Body of pancreas (tissue), 4 donors: ENCODE data around the gene NSUN6. TPM values are rescaled to one million over a fixed set of nuclear protein-coding genes. Genes with fewer than 3 reads are reported as not detected.

Experiments used
- ATAC-seq: fragments of 150-250 bp; one replicate; pipeline ENCODE4 v1.9.1; 2016
- DNase-seq, 4 donors: peaks; one replicate each; pipeline ENCODE4 v3.0.0-alpha.2; 2019
- H3K27ac ChIP-seq, 4 donors: fragments of 200-600 bp; sonication (generic); 1 replicate in 3 of 4; 2 replicates in 1 of 4; pipeline versions ENCODE4 v1.5.1 to v1.6.1; 2016 to 2019; ENCODE audit warnings: mild to moderate bottlenecking in 1 of 4, mixed read lengths in 1 of 4, moderate library complexity in 1 of 4
- H3K27me3 ChIP-seq, 2 donors: fragments of 200-600 bp; sonication (generic); one replicate each; pipeline ENCODE4 v1.6.0; 2016; ENCODE audit warnings: mild to moderate bottlenecking in 1 of 2
- H3K36me3 ChIP-seq, 2 donors: fragments of 200-600 bp; sonication (generic); replicated peaks in 1 of 2; 2 replicates each; pipeline ENCODE4 v1.5.1; 2016; ENCODE audit warnings: low read depth in 2 of 2; ENCODE audit not compliant: insufficient read depth in 1 of 2
- H3K4me1 ChIP-seq: fragments of 200-600 bp; sonication (generic); one replicate; pipeline ENCODE4 v1.6.0; 2016
- H3K4me3 ChIP-seq, 2 donors: fragments of 200-600 bp; sonication (generic); 1 replicate in 1 of 2; 2 replicates in 1 of 2; pipeline ENCODE4 v1.5.1; 2016 to 2019
- H3K9me3 ChIP-seq, 3 donors: fragments of 200-600 bp; sonication (generic); 1 replicate in 2 of 3; 2 replicates in 1 of 3; pipeline ENCODE4 v1.5.1; 2016
- CTCF ChIP-seq, 7 experiments: fragments of 450-650 bp in 4 of 7; fragments of 200-600 bp in 3 of 7; sonication (generic) in 3 of 7; IDR thresholded peaks; one replicate each; pipeline ENCODE4 v1.5.1; 2016 to 2019; ENCODE audit warnings: antibody characterized with exemption in 7 of 7
- POLR2A ChIP-seq, 3 donors: fragments of 450-650 bp; IDR thresholded peaks; one replicate each; pipeline ENCODE4 v1.6.1; 2016; ENCODE audit warnings: antibody characterized with exemption in 3 of 3, mild to moderate bottlenecking in 2 of 3
- WGBS, 2 donors: methylation state at CpG; one replicate each; pipeline ENCODE4 v1.1.5; 2017; 5-methylcytosine and 5-hydroxymethylcytosine counted together
- intact Hi-C: fragments of 100-400 bp; cut with DNase I; formaldehyde crosslinking; loops from one replicate; pipeline ENCODE4 v1.15.1; 2023
- total RNA-seq, 2 donors: library from RNA; depleted of rRNA; stranded (reverse); fragments of >200 nt; gene quantifications; one replicate each; pipeline ENCODE4 v1.1.0, GENCODE V29; 2016

Gene NSUN6
- total RNA-seq, 2 donors from 2014 or later, result 19.5 to 21.4 TPM

GRCh38 chr10:18501629-18502028, 149.8 kb downstream of the NSUN6 start:
- Histone ChIP-seq H3K4me1 (no peaks in the 10 kb centered on the region), H3K4me3 (no peak overlapping the region), H3K27me3 (no peaks in the 10 kb centered on the region), H3K9me3 (no peaks in the 10 kb centered on the region), H3K27ac (no peak overlapping the region), H3K36me3 (no peaks in the 10 kb centered on the region)
- WGBS, 2 donors, result 77 to 85% methylated on average over 5 of the region's 5 CpGs
- ATAC-seq, result no peak
- TF ChIP-seq POLR2A (IDR thresholded peaks at IDR 0.05) (no peak), CTCF (IDR thresholded peaks at IDR 0.05) (no peak)
- intact Hi-C loops, result no loop called here
- DNase-seq, result no peak

DNA sequence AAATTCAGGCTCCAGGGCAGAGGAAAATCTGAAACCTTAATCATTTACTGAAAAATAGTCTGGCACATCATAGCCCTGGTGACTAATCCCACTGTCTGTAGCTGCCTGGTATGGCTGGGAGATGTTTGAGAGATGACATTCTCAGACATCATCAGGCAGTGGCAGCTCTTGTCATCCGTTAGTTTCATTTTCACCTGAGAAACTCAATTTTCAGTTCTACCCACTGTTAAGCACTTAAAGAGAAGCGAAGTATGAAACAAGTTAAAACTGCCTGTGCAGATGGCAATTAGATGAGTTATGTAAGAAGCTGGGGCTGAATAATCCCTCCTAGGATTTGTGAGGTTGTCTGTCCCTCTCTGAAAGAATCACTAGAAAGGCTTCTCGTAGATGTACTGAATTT, 150.2 kb downstream of the NSUN6 start:
- ATAC-seq, result no peak
- H3K4me3 ChIP-seq, result no peak overlapping the region
- no peaks in the 10 kb centered on the region for H3K4me1 ChIP-seq
- no peaks in the 10 kb centered on the region for H3K36me3 ChIP-seq
- WGBS, 2 donors, result 88 to 95% methylated on average over 3 of the region's 3 CpGs
- H3K9me3 ChIP-seq, result no peaks in the 10 kb centered on the region
- no peak for DNase-seq
- H3K27me3 ChIP-seq, result no peaks in the 10 kb centered on the region
- no peak overlapping the region for H3K27ac ChIP-seq
- TF ChIP-seq CTCF (IDR thresholded peaks at IDR 0.05) (no peak), POLR2A (IDR thresholded peaks at IDR 0.05) (no peak)
- intact Hi-C loops, result no loop called here

- TF ChIP-seq CTCF (IDR thresholded peaks at IDR 0.05) (no peak), POLR2A (IDR thresholded peaks at IDR 0.05) (no peak)
- no peak for DNase-seq
- H3K27ac ChIP-seq, result no peak overlapping the region
- H3K4me3 ChIP-seq, result no peak overlapping the region
- no peaks in the 10 kb centered on the region for H3K36me3 ChIP-seq
- intact Hi-C loops, result no loop called here
- H3K4me1 ChIP-seq, result no peaks in the 10 kb centered on the region
- 84 to 86% methylated on average over 7 of the region's 7 CpGs for WGBS, 2 donors
- no peak for ATAC-seq
- H3K27me3 ChIP-seq, result no peaks in the 10 kb centered on the region
- H3K9me3 ChIP-seq, result no peaks in the 10 kb centered on the region
Observed at GRCh38 chr10:18500576-18500975, 150.8 kb downstream of the NSUN6 start.

DNA sequence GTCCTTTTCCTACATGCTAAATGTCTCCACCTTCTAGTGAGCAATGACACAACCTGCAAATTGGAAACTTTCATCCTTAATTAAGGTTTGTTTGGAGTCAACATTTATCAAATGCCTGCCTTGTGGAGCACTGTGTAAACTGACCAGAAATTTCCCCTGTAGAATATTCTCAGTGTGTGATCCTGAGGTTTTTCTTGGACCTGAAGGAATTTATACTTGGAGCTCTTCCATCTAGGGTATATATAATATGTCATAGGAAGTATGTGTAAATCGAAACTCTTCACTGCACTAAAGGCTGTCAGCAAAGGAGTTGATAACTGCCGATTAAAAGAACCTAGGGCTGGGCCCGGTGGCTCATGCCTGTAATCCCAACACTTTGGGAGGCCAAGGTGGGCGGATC, 152.4 kb downstream of the NSUN6 start:
- intact Hi-C loops, result no loop called here
- DNase-seq (no peak), ATAC-seq (no peak)
- no peaks in the 10 kb centered on the region for H3K36me3 ChIP-seq
- no peaks in the 10 kb centered on the region for H3K4me1 ChIP-seq
- WGBS, 2 donors, result 85 to 86% methylated on average over 4 of the region's 4 CpGs
- no peak overlapping the region for H3K4me3 ChIP-seq
- H3K27ac ChIP-seq, result no peak overlapping the region
- TF ChIP-seq POLR2A (IDR thresholded peaks at IDR 0.05) (no peak), CTCF (IDR thresholded peaks at IDR 0.05) (no peak)
- no peaks in the 10 kb centered on the region for H3K27me3 ChIP-seq
- H3K9me3 ChIP-seq, result no peaks in the 10 kb centered on the region

DNA sequence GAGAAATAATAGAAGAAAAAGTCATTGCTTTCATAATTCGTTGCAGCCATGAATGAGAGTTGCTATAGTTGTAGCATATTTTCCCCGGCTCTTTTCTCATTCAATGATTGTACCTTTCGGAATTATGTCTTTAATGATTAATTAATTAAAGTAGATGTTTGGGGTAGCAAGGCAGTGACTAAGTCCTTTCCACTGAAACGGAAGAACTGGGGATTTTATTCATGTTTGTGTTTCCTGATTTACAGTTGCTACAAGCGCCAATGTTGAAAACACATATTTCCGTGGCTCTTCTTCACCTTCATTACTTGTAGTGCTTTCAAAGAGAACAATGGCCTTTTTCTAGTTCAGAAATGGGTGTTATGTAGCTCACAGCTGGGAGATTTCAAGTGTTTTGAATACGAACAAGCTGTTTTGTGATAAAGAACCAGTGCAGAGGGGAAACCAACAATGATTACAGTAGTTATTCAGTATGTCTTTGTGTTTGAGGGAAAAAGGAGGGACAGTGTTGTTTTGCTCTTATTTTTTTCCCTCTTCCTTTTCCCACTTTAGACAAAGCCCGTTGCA, 153.5 kb downstream of the NSUN6 start:
- H3K4me3 ChIP-seq, result no peak overlapping the region
- H3K27me3 ChIP-seq, result no peaks in the 10 kb centered on the region
- no peak for ATAC-seq
- TF ChIP-seq CTCF (IDR thresholded peaks at IDR 0.05) (no peak), POLR2A (IDR thresholded peaks at IDR 0.05) (no peak)
- 82 to 86% methylated on average over 8 of the region's 8 CpGs for WGBS, 2 donors
- no peak overlapping the region for H3K27ac ChIP-seq
- no peaks in the 10 kb centered on the region for H3K36me3 ChIP-seq
- no peak for DNase-seq
- no peaks in the 10 kb centered on the region for H3K9me3 ChIP-seq
- H3K4me1 ChIP-seq, result no peaks in the 10 kb centered on the region
- intact Hi-C loops, result no loop called here
